HG03280 (cell line): ENCODE measurements around the gene NCS1.

Experiments used
- ATAC-seq: cut with Tn5 transposase; IDR thresholded peaks from one replicate; pipeline ENCODE4 v1.9.1; 2021; ENCODE audit warnings: mild to moderate bottlenecking, moderate library complexity; ENCODE audit not compliant: unreplicated experiment

Gene NCS1

GRCh38 chr9:130174920-130175321 is 2.7 kb downstream of the NCS1 start:
- no peak for ATAC-seq

GRCh38 chr9:130175355-130175754 is 3.2 kb downstream of the NCS1 start:
- no peak for ATAC-seq

GRCh38 chr9:130176760-130177159 is 4.6 kb downstream of the NCS1 start:
- no peak for ATAC-seq

GRCh38 chr9:130177898-130178805 is 5.9 kb downstream of the NCS1 start:
- no peak for ATAC-seq

- no peak for ATAC-seq
Observed at GRCh38 chr9:130179331-130179907, 7.2 kb downstream of the NCS1 start.

GRCh38 chr9:130180516-130180915 is 8.3 kb downstream of the NCS1 start:
- no peak for ATAC-seq

- ATAC-seq = no peak
Observed at GRCh38 chr9:130181678-130182380, 9.6 kb downstream of the NCS1 start.

GRCh38 chr9:130182381-130182909 is 10.2 kb downstream of the NCS1 start:
- no peak for ATAC-seq

- no peak for ATAC-seq
Observed at GRCh38 chr9:130183133-130183762, 11.0 kb downstream of the NCS1 start.

- ATAC-seq = no peak
Observed at GRCh38 chr9:130185017-130185416, 12.8 kb downstream of the NCS1 start.

- ATAC-seq = no peak
Observed at GRCh38 chr9:130185490-130186031, 13.4 kb downstream of the NCS1 start.

GRCh38 chr9:130186051-130186450 is 13.8 kb downstream of the NCS1 start:
- ATAC-seq = no peak

- no peak for ATAC-seq
Observed at GRCh38 chr9:130186839-130187522, 14.8 kb downstream of the NCS1 start.

GRCh38 chr9:130187523-130187846 is 15.3 kb downstream of the NCS1 start:
- no peak for ATAC-seq

GRCh38 chr9:130188860-130189481 is 16.8 kb downstream of the NCS1 start:
- ATAC-seq = no peak

GRCh38 chr9:130189840-130190239 is 17.6 kb downstream of the NCS1 start:
- no peak for ATAC-seq

GRCh38 chr9:130191068-130191748 is 19.0 kb downstream of the NCS1 start:
- ATAC-seq = no peak

- ATAC-seq = no peak
Observed at GRCh38 chr9:130191749-130192120, 19.5 kb downstream of the NCS1 start.

GRCh38 chr9:130192382-130192999 is 20.3 kb downstream of the NCS1 start:
- ATAC-seq = no peak
